ENCODE measurements around the gene TRMT112.

GRCh38 chr11:64303109-64304031 lies 14.0 kb downstream of the TRMT112 start:
- TF ChIP-seq MYC (IDR thresholded peaks at IDR 0.05; ENCODE audit: borderline replicate concordance, low read length) (no peak), CTCF (IDR thresholded peaks at IDR 0.05) (no peak), MAX (IDR thresholded peaks at IDR 0.05) (no peak)

Data from A549 (cell line).